ENCODE results near the gene C2orf80.
"Not testable (repeated sequence)": the region's sequence is repeated elsewhere in the genome, so short reads cannot be mapped to it uniquely, and the experiment has no call there.

Gene C2orf80

DNA sequence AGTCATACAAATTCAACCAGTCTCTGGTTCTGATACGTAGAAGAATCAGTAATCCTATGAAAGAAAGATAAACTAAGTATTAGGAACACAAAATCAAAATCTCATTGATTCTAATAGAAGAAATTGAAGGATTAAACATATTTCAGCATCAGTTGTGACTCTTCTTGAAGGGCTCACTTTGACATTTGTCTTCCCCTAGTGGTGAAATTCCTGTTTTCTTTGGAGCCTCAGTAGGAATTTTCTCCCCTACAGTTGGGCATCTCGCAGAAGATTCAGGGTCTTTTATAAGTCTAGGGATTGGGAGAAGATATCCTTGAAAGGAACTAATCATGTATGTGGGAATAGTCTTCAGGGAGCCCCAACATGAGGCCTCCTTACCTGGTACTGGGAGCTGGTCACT lies 41.0 kb downstream of the C2orf80 start:
- Histone ChIP-seq H3K27ac (ENCODE audit: low read depth, low read length) (no peak overlapping the region), H3K27me3 (ENCODE audit: control insufficient read depth, insufficient read depth, low read length) (no peaks in the 10 kb centered on the region), H3K36me3 (ENCODE audit: control insufficient read depth, insufficient read depth, low read length) (no peaks in the 10 kb centered on the region), H3K9me3 (ENCODE audit: control insufficient read depth, insufficient read depth, low read length) (no peaks in the 10 kb centered on the region), H3K4me3 (ENCODE audit: low read depth, low read length) (no peak overlapping the region), H3K9ac (ENCODE audit: low read depth, low read length) (no peak overlapping the region), H3K4me1 (ENCODE audit: control insufficient read depth, insufficient read depth, low read length) (no peaks in the 10 kb centered on the region)

DNA sequence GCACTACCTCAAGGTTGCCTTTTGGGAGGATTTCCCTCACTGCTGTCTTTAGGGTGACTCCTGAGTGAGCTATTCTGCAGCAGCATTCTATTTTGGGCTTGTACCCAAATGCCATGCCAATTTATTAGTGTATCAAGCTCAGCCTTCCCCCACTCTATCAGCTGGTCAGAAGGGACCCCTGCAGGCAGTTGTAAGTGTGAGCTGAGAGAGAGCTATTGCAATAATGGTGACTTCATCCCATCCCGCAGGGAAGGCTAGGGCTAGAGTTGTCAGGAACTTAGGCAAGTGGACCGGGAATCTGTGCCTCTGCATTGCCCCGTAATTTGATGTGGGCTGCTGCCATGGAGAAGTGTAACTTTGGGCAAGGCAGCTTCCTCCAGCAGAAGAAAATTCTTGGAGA lies 42.1 kb downstream of the C2orf80 start:
- Histone ChIP-seq H3K4me3 (ENCODE audit: low read depth, low read length) (no peak overlapping the region), H3K9ac (ENCODE audit: low read depth, low read length) (no peak overlapping the region), H3K36me3 (ENCODE audit: control insufficient read depth, insufficient read depth, low read length) (no peaks in the 10 kb centered on the region), H3K9me3 (ENCODE audit: control insufficient read depth, insufficient read depth, low read length) (no peaks in the 10 kb centered on the region), H3K27ac (ENCODE audit: low read depth, low read length) (no peak overlapping the region), H3K4me1 (ENCODE audit: control insufficient read depth, insufficient read depth, low read length) (peaks cover 4% of the 10 kb centered on the region; the same call in 1 of the 2 replicates), H3K27me3 (ENCODE audit: control insufficient read depth, insufficient read depth, low read length) (no peaks in the 10 kb centered on the region)

DNA sequence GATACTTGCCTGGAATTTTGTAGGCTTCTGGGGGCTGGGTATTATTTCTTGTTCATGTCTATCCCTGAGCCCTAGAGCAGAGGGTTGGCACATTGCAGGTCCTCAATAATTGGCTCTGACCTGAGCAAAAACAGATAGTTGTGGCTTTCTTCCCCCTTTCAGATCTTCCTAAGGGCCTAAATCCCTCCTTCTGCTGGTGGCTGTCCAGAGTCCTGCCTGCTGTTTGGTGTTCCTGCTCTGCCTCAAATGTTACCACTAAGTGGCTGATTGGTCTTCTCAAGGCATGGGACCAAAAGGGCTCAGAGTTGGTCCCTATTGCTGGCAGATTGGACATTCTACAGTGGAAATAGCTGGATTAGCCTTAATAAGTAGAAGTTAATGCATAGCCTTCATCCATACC lies 42.8 kb downstream of the C2orf80 start:
- H3K36me3 ChIP-seq (ENCODE audit: control insufficient read depth, insufficient read depth, low read length): no peaks in the 10 kb centered on the region
- H3K27me3 ChIP-seq (ENCODE audit: control insufficient read depth, insufficient read depth, low read length): no peaks in the 10 kb centered on the region

DNA sequence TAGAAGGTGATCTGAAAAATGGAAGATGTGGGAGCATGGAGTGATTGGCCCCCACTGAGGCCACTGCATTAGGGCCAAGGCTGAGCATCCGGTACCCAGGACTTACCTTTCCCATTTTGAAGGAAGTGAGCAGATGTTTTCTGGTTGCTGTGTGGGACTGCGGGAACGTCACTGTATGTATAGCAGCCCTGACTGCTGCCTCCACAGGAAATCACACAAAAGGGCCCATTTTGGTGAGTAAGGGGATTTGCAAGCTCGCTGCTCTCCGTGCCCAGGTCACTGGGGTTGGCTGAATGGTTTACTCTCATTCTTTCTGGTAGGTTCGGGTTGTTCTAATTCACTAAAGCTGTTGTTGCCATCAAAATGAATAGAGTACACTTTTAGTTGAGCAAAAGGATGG lies 43.8 kb downstream of the C2orf80 start, which contains the start of gene CRYGB:
Gene CRYGB (minus strand): TSS at position 153 of the 400 bp plus-strand sequence. CDS start 38 bp downstream, at position 115.
- H3K36me3 ChIP-seq (ENCODE audit: control insufficient read depth, insufficient read depth, low read length): no peaks in the 10 kb centered on the region
- H3K4me1 ChIP-seq (ENCODE audit: control insufficient read depth, insufficient read depth, low read length): peaks cover 12% of the 10 kb centered on the region; the same call in 1 of the 2 replicates
- H3K27ac ChIP-seq (ENCODE audit: low read depth, low read length): no peak within 1 kb of the TSS
- no peak within 1 kb of the TSS for H3K4me3 ChIP-seq (ENCODE audit: low read depth, low read length)
- no peaks in the 10 kb centered on the region for H3K27me3 ChIP-seq (ENCODE audit: control insufficient read depth, insufficient read depth, low read length)
- no peak within 1 kb of the TSS for H3K9ac ChIP-seq (ENCODE audit: low read depth, low read length)
- no peaks in the 10 kb centered on the region for H3K9me3 ChIP-seq (ENCODE audit: control insufficient read depth, insufficient read depth, low read length)

More for the DNA sequence above, 42.8 kb downstream of the C2orf80 start:
- H3K9me3 ChIP-seq (ENCODE audit: control insufficient read depth, insufficient read depth, low read length): no peaks in the 10 kb centered on the region
- no peak overlapping the region for H3K9ac ChIP-seq (ENCODE audit: low read depth, low read length)
- H3K4me1 ChIP-seq (ENCODE audit: control insufficient read depth, insufficient read depth, low read length): peaks cover 11% of the 10 kb centered on the region; the same call in 1 of the 2 replicates
- H3K4me3 ChIP-seq (ENCODE audit: low read depth, low read length): no peak overlapping the region
- H3K27ac ChIP-seq (ENCODE audit: low read depth, low read length): no peak overlapping the region

DNA sequence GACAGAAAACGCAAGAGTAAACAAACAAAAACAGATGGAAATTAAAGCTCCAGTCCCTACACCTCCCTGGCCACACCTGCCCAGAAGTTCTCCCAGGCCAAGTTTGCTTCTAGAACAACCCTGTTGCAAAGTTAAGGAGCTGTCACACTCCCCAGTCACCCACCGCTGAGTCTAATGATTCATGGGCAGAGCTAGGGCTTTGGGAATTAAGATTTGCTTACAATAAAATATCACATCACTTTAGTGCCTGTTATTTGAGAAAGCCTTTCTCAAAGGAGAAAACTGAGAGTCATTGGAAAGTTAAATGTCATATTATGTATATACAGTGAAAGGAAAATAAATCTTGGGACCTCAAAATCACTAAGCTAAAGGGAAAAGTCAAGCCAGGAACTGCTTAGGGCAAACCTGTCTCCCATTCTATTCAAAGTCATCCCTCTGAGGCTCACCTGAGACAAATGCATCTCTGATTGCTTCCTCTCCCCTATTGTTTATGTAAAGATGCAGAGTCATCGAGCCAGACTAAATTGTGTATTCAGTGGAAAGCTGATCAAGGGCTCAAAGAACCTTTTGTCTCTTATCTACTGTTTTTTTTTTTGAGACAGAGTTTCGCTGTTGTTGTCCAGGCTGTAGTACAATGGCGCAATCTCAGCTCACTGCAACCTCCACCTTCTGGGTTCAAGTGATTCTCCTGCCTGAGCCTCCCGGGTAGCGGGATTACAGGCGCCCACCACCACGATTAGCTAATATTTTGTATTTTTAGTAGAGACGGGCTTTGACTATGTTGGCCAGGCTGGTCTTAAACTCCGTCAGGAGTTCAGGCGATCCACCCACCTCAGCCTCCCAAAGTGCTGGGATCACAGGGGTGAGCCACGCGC lies 46.7 kb downstream of the C2orf80 start:
- H3K4me3 ChIP-seq (ENCODE audit: low read depth, low read length): no peak overlapping the region
- H3K9ac ChIP-seq (ENCODE audit: low read depth, low read length): peak overlapping the region; percentile 1; the same call in 1 of the 2 replicates
- peak overlapping the region; percentile 68 for H3K27ac ChIP-seq (ENCODE audit: low read depth, low read length)
- no peaks in the 10 kb centered on the region for H3K27me3 ChIP-seq (ENCODE audit: control insufficient read depth, insufficient read depth, low read length)
- no peaks in the 10 kb centered on the region for H3K36me3 ChIP-seq (ENCODE audit: control insufficient read depth, insufficient read depth, low read length)
- H3K4me1 ChIP-seq (ENCODE audit: control insufficient read depth, insufficient read depth, low read length): peaks cover 12% of the 10 kb centered on the region; the same call in 1 of the 2 replicates
- H3K9me3 ChIP-seq (ENCODE audit: control insufficient read depth, insufficient read depth, low read length): peaks cover 3% of the 10 kb centered on the region; the same call in 1 of the 2 replicates

DNA sequence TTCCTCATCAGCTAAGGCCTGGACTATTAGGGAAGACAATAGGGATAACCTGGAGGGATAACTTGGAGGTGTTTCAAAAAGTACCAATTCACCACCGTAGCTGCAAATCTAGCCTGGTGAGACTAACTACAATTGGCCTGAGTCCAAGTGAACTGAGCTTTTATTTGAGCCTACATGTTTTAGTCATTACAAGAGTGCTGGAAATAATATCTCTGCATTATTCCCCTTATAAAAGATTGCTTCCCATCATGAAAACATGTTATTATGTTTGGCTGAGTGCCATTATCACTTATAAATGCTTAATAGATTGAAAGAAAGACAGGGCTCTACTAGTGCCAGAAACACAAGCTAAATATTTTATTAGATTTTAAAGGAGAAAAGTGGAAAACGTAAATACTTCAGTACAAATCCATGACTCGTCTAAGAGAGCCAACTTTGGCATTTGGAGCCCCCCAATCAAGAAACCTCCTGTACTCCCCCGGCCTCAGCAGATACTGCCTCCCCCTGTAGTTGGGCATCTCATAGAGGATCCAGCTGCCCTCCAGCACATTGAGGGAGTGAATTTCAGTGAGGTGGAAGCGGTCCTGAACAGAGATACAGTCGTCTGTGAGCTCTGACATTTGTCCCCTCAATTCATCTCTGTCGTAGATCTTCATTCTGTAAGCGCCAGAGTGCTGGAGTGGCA lies 47.4 kb downstream of the C2orf80 start:
- Histone ChIP-seq H3K9ac (ENCODE audit: low read depth, low read length) (peak overlapping the region; percentile 1; the same call in 1 of the 2 replicates), H3K4me3 (ENCODE audit: low read depth, low read length) (no peak overlapping the region), H3K4me1 (ENCODE audit: control insufficient read depth, insufficient read depth, low read length) (peaks cover 12% of the 10 kb centered on the region; the same call in 1 of the 2 replicates), H3K36me3 (ENCODE audit: control insufficient read depth, insufficient read depth, low read length) (no peaks in the 10 kb centered on the region), H3K27ac (ENCODE audit: low read depth, low read length) (peak overlapping the region; percentile 68), H3K9me3 (ENCODE audit: control insufficient read depth, insufficient read depth, low read length) (peaks cover 6% of the 10 kb centered on the region; the same call in 1 of the 2 replicates), H3K27me3 (ENCODE audit: control insufficient read depth, insufficient read depth, low read length) (no peaks in the 10 kb centered on the region)

DNA sequence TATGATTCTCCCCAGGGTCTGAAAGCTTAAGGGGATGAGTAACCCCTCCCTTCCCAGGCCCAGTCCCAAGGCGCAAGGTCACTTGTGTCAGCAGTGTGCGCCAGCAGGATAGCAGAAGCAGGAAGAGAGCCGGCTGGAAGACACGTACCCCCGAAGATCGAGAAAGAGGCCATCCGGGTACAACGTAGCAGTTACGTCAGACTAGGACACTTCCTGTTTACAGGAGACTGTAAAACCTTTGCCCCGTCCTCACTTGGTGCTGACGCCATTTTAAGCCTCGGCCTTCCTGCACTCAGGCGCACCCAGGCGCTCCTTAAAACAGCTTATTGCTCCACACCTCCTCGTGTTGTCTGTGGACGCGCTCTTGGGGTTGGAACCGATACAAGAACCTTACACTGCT lies 50.4 kb downstream of the C2orf80 start:
- Histone ChIP-seq H3K9me3 (ENCODE audit: control insufficient read depth, insufficient read depth, low read length) (peaks cover 6% of the 10 kb centered on the region; the same call in 1 of the 2 replicates), H3K4me3 (ENCODE audit: low read depth, low read length) (no peak overlapping the region), H3K9ac (ENCODE audit: low read depth, low read length) (no peak overlapping the region), H3K4me1 (ENCODE audit: control insufficient read depth, insufficient read depth, low read length) (peaks cover 12% of the 10 kb centered on the region; the same call in 1 of the 2 replicates), H3K36me3 (ENCODE audit: control insufficient read depth, insufficient read depth, low read length) (no peaks in the 10 kb centered on the region), H3K27ac (ENCODE audit: low read depth, low read length) (no peak overlapping the region), H3K27me3 (ENCODE audit: control insufficient read depth, insufficient read depth, low read length) (no peaks in the 10 kb centered on the region)

DNA sequence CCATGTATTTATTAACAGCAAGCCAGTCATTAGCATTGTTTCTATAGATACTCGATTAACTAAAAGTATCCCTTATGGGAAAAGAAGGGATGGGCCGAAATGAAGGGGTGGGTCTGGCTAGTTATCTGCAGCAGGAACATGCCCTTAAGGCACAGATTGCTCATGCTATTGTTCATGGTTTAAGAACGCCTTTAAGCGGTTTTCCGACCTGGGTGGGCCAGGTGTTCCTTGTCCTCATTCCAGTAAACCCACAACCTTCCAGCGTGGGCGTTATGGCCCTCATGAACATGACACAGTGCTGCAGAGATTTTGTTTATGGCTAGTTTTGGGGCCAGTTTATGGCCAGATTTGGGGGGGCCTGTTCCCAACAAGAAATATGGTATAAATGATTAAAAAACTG lies 51.5 kb downstream of the C2orf80 start:
- peaks cover 12% of the 10 kb centered on the region; the same call in 1 of the 2 replicates for H3K4me1 ChIP-seq (ENCODE audit: control insufficient read depth, insufficient read depth, low read length)
- H3K27ac ChIP-seq (ENCODE audit: low read depth, low read length); H3K4me3 ChIP-seq (ENCODE audit: low read depth, low read length); H3K27me3 ChIP-seq (ENCODE audit: control insufficient read depth, insufficient read depth, low read length); H3K9me3 ChIP-seq (ENCODE audit: control insufficient read depth, insufficient read depth, low read length); H3K9ac ChIP-seq (ENCODE audit: low read depth, low read length); H3K36me3 ChIP-seq (ENCODE audit: control insufficient read depth, insufficient read depth, low read length): not testable (repeated sequence)

DNA sequence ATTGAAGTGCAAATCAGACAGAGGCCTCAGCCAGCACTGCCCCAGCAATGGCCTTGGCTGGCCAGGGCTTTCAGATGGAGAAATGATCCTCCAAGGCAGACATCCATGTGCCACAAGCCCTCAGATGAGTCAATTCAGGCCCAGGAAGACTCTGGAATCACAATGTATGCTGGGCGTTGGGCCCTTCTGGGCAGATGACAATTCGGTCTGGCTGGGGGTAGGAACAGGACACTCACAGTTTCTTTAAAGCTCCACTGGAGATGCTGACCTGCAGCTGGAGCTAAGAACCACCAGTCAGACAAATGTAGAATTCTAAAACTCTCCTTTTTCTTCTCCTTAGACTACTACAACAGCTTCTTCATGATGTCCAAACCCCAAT lies 53.1 kb downstream of the C2orf80 start:
- Histone ChIP-seq H3K36me3 (ENCODE audit: control insufficient read depth, insufficient read depth, low read length) (no peaks in the 10 kb centered on the region), H3K9ac (ENCODE audit: low read depth, low read length) (no peak overlapping the region), H3K9me3 (ENCODE audit: control insufficient read depth, insufficient read depth, low read length) (peaks cover 6% of the 10 kb centered on the region; the same call in 1 of the 2 replicates), H3K27ac (ENCODE audit: low read depth, low read length) (no peak overlapping the region), H3K4me1 (ENCODE audit: control insufficient read depth, insufficient read depth, low read length) (no peaks in the 10 kb centered on the region), H3K4me3 (ENCODE audit: low read depth, low read length) (no peak overlapping the region), H3K27me3 (ENCODE audit: control insufficient read depth, insufficient read depth, low read length) (no peaks in the 10 kb centered on the region)

DNA sequence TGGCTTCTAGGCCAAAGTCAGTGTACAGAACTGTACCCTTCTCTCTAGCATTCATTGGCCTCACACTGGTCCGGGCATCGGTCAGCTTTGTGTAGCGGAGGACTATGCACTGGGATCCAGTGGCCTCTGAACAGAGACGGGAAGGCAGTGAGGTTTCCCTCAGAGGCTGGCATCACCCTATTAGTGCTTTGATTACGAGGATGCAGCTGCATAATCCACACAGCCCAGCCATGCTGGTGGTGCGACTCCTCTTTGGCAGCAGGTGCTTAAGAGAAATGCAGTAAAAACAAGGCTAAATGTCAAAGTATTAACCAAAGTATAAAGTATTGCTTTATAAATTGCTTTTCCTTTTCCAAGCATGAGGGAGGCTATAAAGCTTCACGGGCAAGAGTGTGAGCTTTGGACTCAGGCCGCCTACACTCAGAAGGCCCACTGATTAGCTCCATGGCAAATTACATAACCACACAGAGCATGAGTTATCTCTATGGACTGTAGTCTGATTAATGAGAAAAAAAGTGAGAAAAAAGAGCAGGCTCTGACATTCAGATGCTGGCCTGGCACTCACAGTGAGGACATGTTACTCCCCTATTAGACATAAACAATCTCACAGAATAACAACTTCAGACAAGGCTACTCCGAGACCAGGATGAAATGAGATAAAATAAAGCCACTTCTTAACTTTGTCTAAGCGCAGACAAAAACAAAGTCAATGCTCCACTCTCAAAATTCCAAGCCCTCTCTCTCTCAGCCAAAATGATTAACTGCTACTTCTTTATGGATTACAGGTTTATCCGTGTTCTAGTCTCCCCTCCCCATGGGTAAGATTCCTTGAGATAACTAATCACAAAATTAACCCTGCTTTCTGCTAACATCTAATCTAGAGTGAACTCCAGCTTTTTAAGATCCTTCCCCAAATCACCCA lies 53.8 kb downstream of the C2orf80 start:
- H3K4me3 ChIP-seq (ENCODE audit: low read depth, low read length): no peak overlapping the region
- H3K27me3 ChIP-seq (ENCODE audit: control insufficient read depth, insufficient read depth, low read length): no peaks in the 10 kb centered on the region
- H3K4me1 ChIP-seq (ENCODE audit: control insufficient read depth, insufficient read depth, low read length): no peaks in the 10 kb centered on the region
- no peaks in the 10 kb centered on the region for H3K36me3 ChIP-seq (ENCODE audit: control insufficient read depth, insufficient read depth, low read length)
- H3K9me3 ChIP-seq (ENCODE audit: control insufficient read depth, insufficient read depth, low read length): peaks cover 6% of the 10 kb centered on the region; the same call in 1 of the 2 replicates
- no peak overlapping the region for H3K9ac ChIP-seq (ENCODE audit: low read depth, low read length)
- no peak overlapping the region for H3K27ac ChIP-seq (ENCODE audit: low read depth, low read length)
